Measurements from ENCODE around the gene C6orf58.

DNA sequence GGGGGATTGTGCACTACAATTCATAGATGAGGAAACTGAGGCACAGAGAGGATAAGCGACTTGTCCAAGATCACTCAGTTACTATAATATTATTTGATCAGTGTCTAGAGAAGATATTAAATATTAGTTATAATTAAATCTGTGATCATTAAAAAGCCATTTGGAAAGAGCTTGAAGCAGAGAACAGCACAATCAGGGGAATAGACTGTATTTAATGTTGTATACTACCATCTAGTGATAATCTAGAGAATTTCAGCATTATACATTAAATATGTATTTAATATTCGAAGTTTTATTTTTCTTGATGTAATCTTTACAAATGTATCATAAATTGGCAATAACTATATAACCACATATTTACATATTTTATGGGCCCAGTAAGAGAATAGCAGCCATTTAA, 37.7 kb upstream of the C6orf58 start:
- no peak for TF ChIP-seq CTCF (IDR thresholded peaks at IDR 0.05)
- TF ChIP-seq, protein P1, sequence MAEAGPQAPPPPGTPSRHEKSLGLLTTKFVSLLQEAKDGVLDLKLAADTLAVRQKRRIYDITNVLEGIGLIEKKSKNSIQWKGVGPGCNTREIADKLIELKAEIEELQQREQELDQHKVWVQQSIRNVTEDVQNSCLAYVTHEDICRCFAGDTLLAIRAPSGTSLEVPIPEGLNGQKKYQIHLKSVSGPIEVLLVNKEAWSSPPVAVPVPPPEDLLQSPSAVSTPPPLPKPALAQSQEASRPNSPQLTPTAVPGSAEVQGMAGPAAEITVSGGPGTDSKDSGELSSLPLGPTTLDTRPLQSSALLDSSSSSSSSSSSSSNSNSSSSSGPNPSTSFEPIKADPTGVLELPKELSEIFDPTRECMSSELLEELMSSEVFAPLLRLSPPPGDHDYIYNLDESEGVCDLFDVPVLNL (CRISPR knock-in tag; IDR thresholded peaks at IDR 0.05; ENCODE audit: borderline replicate concordance, low read depth) = no peak
- no peak for TF ChIP-seq TP53 (CRISPR knock-in tag; IDR thresholded peaks at IDR 0.05)
- TF ChIP-seq MLX (CRISPR knock-in tag; IDR thresholded peaks at IDR 0.05) = no peak
- no peak for TF ChIP-seq RELA (CRISPR knock-in tag; IDR thresholded peaks at IDR 0.05; ENCODE audit: borderline replicate concordance)
- TF ChIP-seq NFYB (CRISPR knock-in tag; conservative IDR thresholded peaks at IDR 0.05; ENCODE audit: low read depth) = no peak
- no peak for TF ChIP-seq MAX (CRISPR knock-in tag; IDR thresholded peaks at IDR 0.05)
- TF ChIP-seq, protein P2, sequence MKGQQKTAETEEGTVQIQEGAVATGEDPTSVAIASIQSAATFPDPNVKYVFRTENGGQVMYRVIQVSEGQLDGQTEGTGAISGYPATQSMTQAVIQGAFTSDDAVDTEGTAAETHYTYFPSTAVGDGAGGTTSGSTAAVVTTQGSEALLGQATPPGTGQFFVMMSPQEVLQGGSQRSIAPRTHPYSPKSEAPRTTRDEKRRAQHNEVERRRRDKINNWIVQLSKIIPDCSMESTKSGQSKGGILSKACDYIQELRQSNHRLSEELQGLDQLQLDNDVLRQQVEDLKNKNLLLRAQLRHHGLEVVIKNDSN (CRISPR knock-in tag; IDR thresholded peaks at IDR 0.05) = no peak
- TF ChIP-seq SP1 (CRISPR knock-in tag; conservative IDR thresholded peaks at IDR 0.05) = no peak
- TF ChIP-seq, protein P3, sequence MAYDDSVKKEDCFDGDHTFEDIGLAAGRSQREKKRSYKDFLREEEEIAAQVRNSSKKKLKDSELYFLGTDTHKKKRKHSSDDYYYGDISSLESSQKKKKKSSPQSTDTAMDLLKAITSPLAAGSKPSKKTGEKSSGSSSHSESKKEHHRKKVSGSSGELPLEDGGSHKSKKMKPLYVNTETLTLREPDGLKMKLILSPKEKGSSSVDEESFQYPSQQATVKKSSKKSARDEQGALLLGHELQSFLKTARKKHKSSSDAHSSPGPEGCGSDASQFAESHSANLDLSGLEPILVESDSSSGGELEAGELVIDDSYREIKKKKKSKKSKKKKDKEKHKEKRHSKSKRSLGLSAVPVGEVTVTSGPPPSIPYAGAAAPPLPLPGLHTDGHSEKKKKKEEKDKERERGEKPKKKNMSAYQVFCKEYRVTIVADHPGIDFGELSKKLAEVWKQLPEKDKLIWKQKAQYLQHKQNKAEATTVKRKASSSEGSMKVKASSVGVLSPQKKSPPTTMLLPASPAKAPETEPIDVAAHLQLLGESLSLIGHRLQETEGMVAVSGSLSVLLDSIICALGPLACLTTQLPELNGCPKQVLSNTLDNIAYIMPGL (CRISPR knock-in tag; IDR thresholded peaks at IDR 0.05) = no peak
- no peak for TF ChIP-seq ATF1 (CRISPR knock-in tag; IDR thresholded peaks at IDR 0.05)
- TF ChIP-seq ZNF512 (CRISPR knock-in tag; IDR thresholded peaks at IDR 0.05; ENCODE audit: borderline replicate concordance) = no peak
- TF ChIP-seq ATF3 (CRISPR knock-in tag; conservative IDR thresholded peaks at IDR 0.05) = no peak
- no peak for TF ChIP-seq ARID4B (CRISPR knock-in tag; IDR thresholded peaks at IDR 0.05; ENCODE audit: borderline replicate concordance)
